Jurkat, Clone E6-1 (cell line): Measurements from ENCODE around the gene AMOTL2.

Source experiments
- DNase-seq: peaks from one replicate; pipeline ENCODE4 v3.0.0-alpha.2; 2011; ENCODE audit warnings: low read depth, low spot score
- H3K4me3 ChIP-seq: 2 replicates; pipeline ENCODE4 v1.5.1; 2011; ENCODE audit warnings: mild to moderate bottlenecking, low read length, control low read depth, moderate library complexity

Gene AMOTL2

GRCh38 chr3:134309987-134310700, 64.1 kb downstream of the AMOTL2 start:
- no peak for DNase-seq
- H3K4me3 ChIP-seq: no peak overlapping the region

GRCh38 chr3:134308350-134308891, 65.8 kb downstream of the AMOTL2 start:
- peak; percentile 62 for DNase-seq
- H3K4me3 ChIP-seq: no peak overlapping the region

GRCh38 chr3:134307425-134307824, 66.8 kb downstream of the AMOTL2 start:
- DNase-seq: no peak
- no peak overlapping the region for H3K4me3 ChIP-seq

- H3K4me3 ChIP-seq: no peak overlapping the region
- no peak for DNase-seq
Observed at GRCh38 chr3:134306320-134306719, 67.9 kb downstream of the AMOTL2 start.
